GM12878 (cell line): ENCODE data around the gene DNAH5. TPM values are rescaled to one million over a fixed set of nuclear protein-coding genes. Genes with fewer than 3 reads are reported as not detected.

Experiments
- ATAC-seq: fragments of 200-7000 bp; cut with Tn5 transposase; 3 replicates; pipeline ENCODE4 v1.9.1; 2020; ENCODE audit warnings: mild to moderate bottlenecking, moderate library complexity
- BruUV-seq: library from RNA; stranded (reverse); fragments of 400-500 nt; replicated peaks from 2 replicates; lab custom pipeline; 2021; lab: Mats Ljungman, UMichigan
- CTCF ChIA-PET: fragments of 300-600 bp; sonication (Branson Sonifier 250); formaldehyde crosslinking; extraction: SDS; loops from one replicate; lab custom pipeline; 2021; ENCODE audit warnings: inconsistent platforms; lab: Yijun Ruan, JAX
- POLR2A ChIA-PET: fragments of 350-600 bp; formaldehyde crosslinking; extraction: SDS; loops from one replicate; lab custom pipeline; 2021; ENCODE audit warnings: inconsistent platforms; lab: Charles Lee
- RAD21 ChIA-PET: fragments of 300-600 bp; sonication (Branson Sonifier 250); formaldehyde crosslinking; loops from one replicate; lab custom pipeline; 2023; ENCODE audit warnings: antibody characterized with exemption; ENCODE audit not compliant: unreplicated experiment; lab: Charles Lee
- SMC1A ChIA-PET: fragments of 300-600 bp; sonication (Branson Sonifier 250); formaldehyde crosslinking; loops from one replicate; lab custom pipeline; 2023; ENCODE audit not compliant: unreplicated experiment, uncharacterized antibody; lab: Charles Lee
- DNase-seq: peaks from one replicate; pipeline ENCODE4 v3.0.0-alpha.2; 2011; ENCODE audit warnings: low read depth, low spot score
- FAIRE-seq: peaks from 3 replicates; lab custom pipeline; 2011; peaks lifted over from hg19 to GRCh38; lab: Jason Lieb, UNC
- H2AFZ ChIP-seq: 2 replicates; pipeline ENCODE4 v1.6.0; 2011; ENCODE audit warnings: low read depth, low read length, control low read depth; ENCODE audit not compliant: control insufficient read depth
- H3K27ac ChIP-seq: 2 replicates; pipeline ENCODE4 v1.5.1; 2011; ENCODE audit warnings: control low read depth; ENCODE audit not compliant: control insufficient read depth, insufficient read depth
- H3K27me3 ChIP-seq, 2 experiments: replicated peaks in 1 of 2; 2 replicates each; pipeline versions ENCODE4 v1.6.0 to v1.6.1; 2011; ENCODE audit warnings: low read length in 1 of 2; ENCODE audit not compliant: control insufficient read depth in 2 of 2, insufficient read depth in 2 of 2
- H3K36me3 ChIP-seq, 2 experiments: 2 replicates each; pipeline ENCODE4 v1.5.1; 2011; ENCODE audit warnings: low read length in 1 of 2; ENCODE audit not compliant: control insufficient read depth in 2 of 2, insufficient read depth in 2 of 2
- H3K4me1 ChIP-seq: 2 replicates; pipeline ENCODE4 v1.6.1; 2011; ENCODE audit warnings: mild to moderate bottlenecking, low read length, moderate library complexity, mixed read lengths; ENCODE audit not compliant: control insufficient read depth, insufficient read depth
- H3K4me2 ChIP-seq: 2 replicates; pipeline ENCODE4 v1.6.0; 2011; ENCODE audit warnings: control low read depth; ENCODE audit not compliant: control insufficient read depth, insufficient read depth
- H3K4me3 ChIP-seq: fragments of 200-600 bp; sonication (generic); 2 replicates; pipeline ENCODE4 v1.5.1; 2016
- H3K79me2 ChIP-seq: 2 replicates; pipeline ENCODE4 v1.6.0; 2011; ENCODE audit warnings: low read length; ENCODE audit not compliant: control insufficient read depth, insufficient read depth
- H3K9ac ChIP-seq: 2 replicates; pipeline ENCODE4 v1.8.0; 2011; ENCODE audit warnings: low read length, control low read depth, mixed read lengths; ENCODE audit not compliant: control insufficient read depth, insufficient read depth
- H3K9me3 ChIP-seq: replicated peaks from 3 replicates; pipeline ENCODE4 v1.5.1; 2011; ENCODE audit warnings: mild to moderate bottlenecking, low read length; ENCODE audit not compliant: control insufficient read depth, insufficient read depth
- H4K20me1 ChIP-seq: 2 replicates; pipeline ENCODE4 v1.6.0; 2011; ENCODE audit not compliant: control insufficient read depth, insufficient read depth
- CBX5 ChIP-seq: sonication (generic); IDR thresholded peaks from 2 replicates; pipeline ENCODE4 v1.6.1; 2016; ENCODE audit warnings: low read depth, moderate library complexity, mild to moderate bottlenecking, inconsistent platforms
- CHD1 ChIP-seq: IDR thresholded peaks from 2 replicates; pipeline ENCODE4 v1.6.1; 2012; ENCODE audit warnings: low read depth, low read length, improper control_type of control experiment
- CHD2 ChIP-seq: IDR thresholded peaks from 2 replicates; pipeline ENCODE4 v1.6.1; 2011; ENCODE audit warnings: low read depth, low read length, improper control_type of control experiment, borderline replicate concordance
- E2F4 ChIP-seq: IDR thresholded peaks from 2 replicates; pipeline ENCODE4 v1.6.1; 2012; ENCODE audit warnings: low read depth, low read length, improper control_type of control experiment
- IKZF2 ChIP-seq, 2 experiments: fragments of 450-650 bp; IDR thresholded peaks; 2 replicates each; pipeline ENCODE4 v1.6.1; 2017; ENCODE audit warnings: mild to moderate bottlenecking in 2 of 2, moderate library complexity in 2 of 2
- IRF4 ChIP-seq: IDR thresholded peaks from 2 replicates; pipeline ENCODE4 v1.6.1; 2011; ENCODE audit warnings: low read depth, low read length
- IRF5 ChIP-seq: fragments of 450-650 bp; IDR thresholded peaks from 2 replicates; pipeline ENCODE4 v1.6.1; 2017; ENCODE audit warnings: borderline replicate concordance
- JUND ChIP-seq: IDR thresholded peaks from 2 replicates; pipeline ENCODE4 v1.6.1; 2012; ENCODE audit warnings: low read depth, mild to moderate bottlenecking, low read length, improper control_type of control experiment, moderate library complexity
- KAT2A ChIP-seq: conservative IDR thresholded peaks from 2 replicates; pipeline ENCODE4 v1.6.1; 2011; ENCODE audit warnings: low read depth, low read length; ENCODE audit not compliant: control insufficient read depth
- MEF2B ChIP-seq: fragments of 450-650 bp; IDR thresholded peaks from 2 replicates; pipeline ENCODE4 v1.6.1; 2018; ENCODE audit warnings: mild to moderate bottlenecking, moderate library complexity; ENCODE audit not compliant: partially characterized antibody, poor library complexity, severe bottlenecking
- MLLT1 ChIP-seq: fragments of 450-650 bp; IDR thresholded peaks from 2 replicates; pipeline ENCODE4 v1.6.1; 2016; ENCODE audit warnings: mild to moderate bottlenecking
- RFX5 ChIP-seq: IDR thresholded peaks from 2 replicates; pipeline ENCODE4 v1.6.1; 2011; ENCODE audit warnings: low read depth, low read length, improper control_type of control experiment
- RUNX3 ChIP-seq: IDR thresholded peaks from 2 replicates; pipeline ENCODE4 v1.6.1; 2012; ENCODE audit warnings: low read length, inconsistent platforms
- SIX5 ChIP-seq: IDR thresholded peaks from 2 replicates; pipeline ENCODE4 v1.6.1; 2011; ENCODE audit warnings: mild to moderate bottlenecking, low read depth, low read length, moderate library complexity; ENCODE audit not compliant: severe bottlenecking
- SMAD1 ChIP-seq: fragments of 450-650 bp; IDR thresholded peaks from 2 replicates; pipeline ENCODE4 v1.6.1; 2018; ENCODE audit warnings: mild to moderate bottlenecking, low read depth; ENCODE audit not compliant: partially characterized antibody
- SRF ChIP-seq, 2 experiments: IDR thresholded peaks; 2 replicates each; pipeline ENCODE4 v1.6.1; 2011; ENCODE audit warnings: low read depth in 2 of 2, low read length in 2 of 2, mild to moderate bottlenecking in 1 of 2, moderate library complexity in 1 of 2
- STAT3 ChIP-seq: IDR thresholded peaks from 2 replicates; pipeline ENCODE4 v1.6.1; 2011; ENCODE audit warnings: low read depth, low read length, improper control_type of control experiment
- ZBTB33 ChIP-seq: fragments of 450-650 bp; IDR thresholded peaks from 2 replicates; pipeline ENCODE4 v1.6.1; 2017; ENCODE audit warnings: mild to moderate bottlenecking
- ZSCAN29 ChIP-seq: fragments of 450-650 bp; IDR thresholded peaks from 2 replicates; pipeline ENCODE4 v1.6.1; 2017; ENCODE audit warnings: mild to moderate bottlenecking, moderate library complexity
- WGBS: methylation state at CpG from one replicate; pipeline ENCODE4 v1.1.6; 2016; ENCODE audit warnings: low lambda C conversion rate; ENCODE audit not compliant: insufficient replicate concordance, insufficient coverage; ENCODE audit errors: missing lambda C conversion rate; 5-methylcytosine and 5-hydroxymethylcytosine counted together
- in situ Hi-C: fragments of 300-500 bp; cut with MboI; formaldehyde crosslinking; loops from 9 replicates; pipeline ENCODE4 v1.14.3; 2018; ENCODE audit warnings: mixed read lengths
- intact Hi-C: fragments of 100-400 bp; cut with micrococcal nuclease; formaldehyde crosslinking; loops from one replicate; pipeline ENCODE4 v1.14.2; 2022; ENCODE audit not compliant: unreplicated experiment
- polyA plus RNA-seq, 11 experiments: library from polyadenylated mRNA; depleted of rRNA in 4 of 11; unstranded in 6 of 11; stranded (reverse) in 5 of 11; fragments of >200 nt; fragmentation: Nextera tagmentation in 4 of 11; fragmentation: Illumina TruSeq in 1 of 11; extraction: Ambion mirVana in 4 of 11; extraction: Trizol in 1 of 11; gene quantifications; 1 replicate in 1 of 11; 2 replicates in 10 of 11; pipeline versions ENCODE4 v1.2.1 to v1.2.3, GENCODE V29; 2011 to 2016; ENCODE audit warnings: inconsistent platforms in 2 of 11, missing spikeins in 2 of 11, low read depth in 1 of 11
- total RNA-seq, 4 experiments: library from RNA; depleted of rRNA in 3 of 4; stranded (reverse); fragments of >200 nt in 3 of 4; fragmentation: Illumina TruSeq in 1 of 4; extraction: Trizol in 1 of 4; gene quantifications; 2 replicates each; pipeline versions ENCODE4 v1.2.1 to v1.2.3, GENCODE V29; 2013 to 2021

Gene DNAH5
- total and polyA plus RNA-seq, 10 of the 15 experiments (the other 5 are each of a cell fraction or from before 2014, with no cell fraction given): under 0.01 to 0.30 (median 0.07) TPM; not detected in 7

GRCh38 chr5:13821366-13821765 is 123.1 kb downstream of the DNAH5 start:
- no peak for DNase-seq
- Histone ChIP-seq H3K79me2 (no peaks in the 10 kb centered on the region), H3K4me1 (no peaks in the 10 kb centered on the region), H4K20me1 (no peaks in the 10 kb centered on the region), H3K9ac (no peak overlapping the region), H3K36me3 (no peaks in the 10 kb centered on the region), H3K4me3 (no peak overlapping the region), H3K9me3 (no peaks in the 10 kb centered on the region), H3K27ac (no peak overlapping the region), H3K27me3 (no peaks in the 10 kb centered on the region), H3K4me2 (no peak overlapping the region), H2AFZ (no peak overlapping the region)
- CTCF ChIA-PET: interaction anchor here (1.0 kb wide), 1 partner anchor 10 kb away, joined by 3 read pairs; no protein-coding TSS in a partner anchor
- intact Hi-C loops: no loop called here
- ATAC-seq: no peak
- RAD21 ChIA-PET: no interaction called here
- no peak for FAIRE-seq
- WGBS: 5% methylated on average over 2 of the region's 2 CpGs
- no TSS peak for BruUV-seq
- in situ Hi-C loops: no loop called here
- no peak for TF ChIP-seq KAT2A
- no peak for TF ChIP-seq MLLT1
- no peak for TF ChIP-seq RFX5
- no peak for TF ChIP-seq IRF5
- no peak for TF ChIP-seq RUNX3
- no peak for TF ChIP-seq CHD1
- TF ChIP-seq E2F4: no peak
- TF ChIP-seq STAT3: no peak
- TF ChIP-seq ZSCAN29: no peak
- TF ChIP-seq SMAD1: no peak
- TF ChIP-seq CHD2: no peak
- TF ChIP-seq CBX5: no peak
- no peak for TF ChIP-seq MEF2B
- no peak for TF ChIP-seq IRF4
- TF ChIP-seq IKZF2 (IDR thresholded peaks at IDR 0.05): no peak
- TF ChIP-seq JUND: no peak
- no peak for TF ChIP-seq SRF (IDR thresholded peaks at IDR 0.05; ENCODE audit: low read depth in 2 of 2, low read length in 2 of 2)
- TF ChIP-seq ZBTB33: no peak
- TF ChIP-seq SIX5: no peak
- SMC1A ChIA-PET: no interaction called here
- POLR2A ChIA-PET: no interaction called here
